ENCODE data around the gene DMPK. TPM values are rescaled to one million over a fixed set of nuclear protein-coding genes. Genes with fewer than 3 reads are reported as not detected.

DMPK gene
- total and polyA plus RNA-seq, 2 of the 4 experiments (the other 2 are of a cell fraction) = 7.9 to 50.7 TPM

DNA sequence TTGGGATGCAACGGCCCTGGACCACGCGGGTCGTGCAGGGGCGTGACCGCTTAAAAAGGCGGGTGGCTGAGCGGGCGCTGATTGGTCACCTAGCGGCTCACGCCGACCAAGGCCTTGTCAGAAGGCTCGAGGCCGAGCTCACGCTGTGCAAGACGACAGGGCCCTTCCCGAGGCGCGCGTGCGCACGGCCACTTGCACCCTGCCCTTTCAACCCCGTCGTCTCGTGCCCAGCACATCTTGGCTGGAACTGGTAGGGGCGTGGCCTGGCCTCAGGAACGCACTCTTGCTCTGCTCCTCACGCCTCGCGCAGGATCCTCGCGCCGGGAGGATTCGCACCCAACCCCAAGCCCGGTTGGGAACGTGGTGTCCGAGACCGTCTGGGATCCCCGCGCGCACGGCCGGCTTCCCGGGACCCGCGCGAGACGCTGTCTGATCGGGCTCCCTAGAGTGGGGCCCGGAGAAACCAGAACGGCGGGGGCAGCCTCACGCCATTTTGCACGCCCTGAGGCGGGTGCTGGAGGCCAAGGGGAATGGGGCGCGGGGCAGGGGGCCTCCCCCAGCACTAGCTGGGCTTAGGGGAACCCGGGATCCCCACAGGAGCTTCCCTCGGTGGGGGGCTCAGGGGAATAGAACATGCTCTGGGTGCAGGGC, 49.0 kb downstream of the DMPK start, which contains the start of gene MEIOSIN:
MEIOSIN (plus strand) TSS at position 280 of the 651 bp plus-strand sequence. CDS start 1,938 bp downstream, outside the sequence.
- peaks cover 16 to 23% of the 10 kb centered on the region in 2 experiments for H3K79me1 ChIP-seq (ENCODE audit: low read depth in 1 of 2, low read length in 2 of 2)
- H3K18ac ChIP-seq (ENCODE audit: low read depth, low read length) = no peak within 1 kb of the TSS
- POLR2A ChIA-PET (ENCODE audit: unreplicated experiment) = interaction anchor here (0.6 kb wide), 1 partner anchor 225 kb away, joined by 3 read pairs; no protein-coding TSS in a partner anchor
- in situ Hi-C loops (cut with MboI; ENCODE audit: low sequenced_read_pairs) (no loop called here), dilution Hi-C loops (cut with HindIII; ENCODE audit: low sequenced_read_pairs, unreplicated experiment) (no loop called here), intact Hi-C loops (cut with micrococcal nuclease) (no loop called here)
- no peak within 1 kb of the TSS for H3K9ac ChIP-seq (ENCODE audit: low read depth, low read length)
- no peak within 1 kb of the TSS for H4K91ac ChIP-seq (ENCODE audit: insufficient read depth, low read depth, low read length)
- BruUV-seq (replicated peaks) = no TSS peak
- no peak within 1 kb of the TSS for H2AFZ ChIP-seq (replicated peaks; ENCODE audit: low read length, poor library complexity)
- H2BK5ac ChIP-seq (ENCODE audit: low read depth, low read length, poor library complexity, severe bottlenecking) = no peak within 1 kb of the TSS
- no peak within 1 kb of the TSS for H4K8ac ChIP-seq (ENCODE audit: low read depth in 2 of 2, low read length in 2 of 2)
- H3K4me3 ChIP-seq (ENCODE audit: insufficient read depth, low read depth, low read length) = no peak within 1 kb of the TSS
- ATAC-seq (ENCODE audit: low read depth) = no peak
- TF ChIP-seq, protein P1, sequence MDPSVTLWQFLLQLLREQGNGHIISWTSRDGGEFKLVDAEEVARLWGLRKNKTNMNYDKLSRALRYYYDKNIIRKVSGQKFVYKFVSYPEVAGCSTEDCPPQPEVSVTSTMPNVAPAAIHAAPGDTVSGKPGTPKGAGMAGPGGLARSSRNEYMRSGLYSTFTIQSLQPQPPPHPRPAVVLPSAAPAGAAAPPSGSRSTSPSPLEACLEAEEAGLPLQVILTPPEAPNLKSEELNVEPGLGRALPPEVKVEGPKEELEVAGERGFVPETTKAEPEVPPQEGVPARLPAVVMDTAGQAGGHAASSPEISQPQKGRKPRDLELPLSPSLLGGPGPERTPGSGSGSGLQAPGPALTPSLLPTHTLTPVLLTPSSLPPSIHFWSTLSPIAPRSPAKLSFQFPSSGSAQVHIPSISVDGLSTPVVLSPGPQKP (IDR thresholded peaks at IDR 0.05; ENCODE audit: borderline replicate concordance, low read depth, low read length) = no peak
- TF ChIP-seq POLR2A (IDR thresholded peaks at IDR 0.05; ENCODE audit: low read depth, low read length) (no peak), CHD1 (IDR thresholded peaks at IDR 0.05; ENCODE audit: low read depth, low read length) (no peak), CEBPB (IDR thresholded peaks at IDR 0.05; ENCODE audit: low read depth, low read length) (no peak), RAD21 (IDR thresholded peaks at IDR 0.05; ENCODE audit: low read length) (no peak), RCOR1 (IDR thresholded peaks at IDR 0.05; ENCODE audit: insufficient replicate concordance, low read length) (no peak), SMC3 (IDR thresholded peaks at IDR 0.05; ENCODE audit: low read depth, low read length) (no peak)
- TF ChIP-seq, protein P2, sequence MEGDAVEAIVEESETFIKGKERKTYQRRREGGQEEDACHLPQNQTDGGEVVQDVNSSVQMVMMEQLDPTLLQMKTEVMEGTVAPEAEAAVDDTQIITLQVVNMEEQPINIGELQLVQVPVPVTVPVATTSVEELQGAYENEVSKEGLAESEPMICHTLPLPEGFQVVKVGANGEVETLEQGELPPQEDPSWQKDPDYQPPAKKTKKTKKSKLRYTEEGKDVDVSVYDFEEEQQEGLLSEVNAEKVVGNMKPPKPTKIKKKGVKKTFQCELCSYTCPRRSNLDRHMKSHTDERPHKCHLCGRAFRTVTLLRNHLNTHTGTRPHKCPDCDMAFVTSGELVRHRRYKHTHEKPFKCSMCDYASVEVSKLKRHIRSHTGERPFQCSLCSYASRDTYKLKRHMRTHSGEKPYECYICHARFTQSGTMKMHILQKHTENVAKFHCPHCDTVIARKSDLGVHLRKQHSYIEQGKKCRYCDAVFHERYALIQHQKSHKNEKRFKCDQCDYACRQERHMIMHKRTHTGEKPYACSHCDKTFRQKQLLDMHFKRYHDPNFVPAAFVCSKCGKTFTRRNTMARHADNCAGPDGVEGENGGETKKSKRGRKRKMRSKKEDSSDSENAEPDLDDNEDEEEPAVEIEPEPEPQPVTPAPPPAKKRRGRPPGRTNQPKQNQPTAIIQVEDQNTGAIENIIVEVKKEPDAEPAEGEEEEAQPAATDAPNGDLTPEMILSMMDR (conservative IDR thresholded peaks at IDR 0.05; ENCODE audit: low read depth, low read length) = no peak
- H3K9me3 ChIP-seq (ENCODE audit: control insufficient read depth, insufficient read depth, low read length) = no peaks in the 10 kb centered on the region
- no peak within 1 kb of the TSS for H3K14ac ChIP-seq (replicated peaks; ENCODE audit: low read depth, low read length)
- H2AK5ac ChIP-seq (ENCODE audit: low read depth, low read length) = no peak within 1 kb of the TSS
- H4K5ac ChIP-seq (ENCODE audit: low read depth, low read length) = no peak within 1 kb of the TSS
- no peak within 1 kb of the TSS for H2AK9ac ChIP-seq (replicated peaks; ENCODE audit: low read depth, low read length, poor library complexity)
- H3K36me3 ChIP-seq (ENCODE audit: control insufficient read depth, insufficient read depth, low read length) = no peaks in the 10 kb centered on the region
- no peak within 1 kb of the TSS for H3K56ac ChIP-seq (ENCODE audit: extremely low read depth, insufficient read depth, low read length)
- no peaks in the 10 kb centered on the region for H4K20me1 ChIP-seq (ENCODE audit: insufficient read depth, low read length)
- CTCF ChIA-PET = no interaction called here
- peaks cover 3% of the 10 kb centered on the region; the same call in 1 of the 2 replicates for H3K4me1 ChIP-seq (ENCODE audit: control insufficient read depth, insufficient read depth, low read length)
- no peak within 1 kb of the TSS for H2BK20ac ChIP-seq (ENCODE audit: low read depth, low read length)
- no peak within 1 kb of the TSS for H2BK120ac ChIP-seq (ENCODE audit: low read depth, low read length)
- no peak for DNase-seq
- H3K23ac ChIP-seq (ENCODE audit: low read depth, low read length) = no peak within 1 kb of the TSS
- peaks cover under 1% of the 10 kb centered on the region; the same call in 1 of the 2 replicates for H3K9me1 ChIP-seq (ENCODE audit: insufficient read depth, low read length)
- H3K4me2 ChIP-seq (ENCODE audit: low read depth, low read length) = no peak within 1 kb of the TSS
- H3K27ac ChIP-seq (ENCODE audit: insufficient read depth, low read length) = no peak within 1 kb of the TSS
- no peak within 1 kb of the TSS for H2BK15ac ChIP-seq (ENCODE audit: low read depth, low read length)
- H3K27me3 ChIP-seq (ENCODE audit: control insufficient read depth, insufficient read depth, low read length) = no peaks in the 10 kb centered on the region
- 91% methylated on average over 36 of the region's 59 CpGs; no CpG with 5 or more reads in 1 of the 2 experiments for WGBS, 2 experiments (ENCODE audit: extremely low coverage in 2 of 2, insufficient read length in 1 of 2)
- H3K4ac ChIP-seq (ENCODE audit: low read depth, low read length) = no peak within 1 kb of the TSS
